Measurements from ENCODE around the gene ZNF543.

- TF ChIP-seq GATA2 (IDR thresholded peaks at IDR 0.05; ENCODE audit: low read depth, low read length): no peak
- no peak for TF ChIP-seq GATA3 (IDR thresholded peaks at IDR 0.05; ENCODE audit: low read depth, low read length)
These were observed 7.7 kb downstream of the ZNF543 start for GRCh38 chr19:57327993-57328392.

All from SH-SY5Y (cell line).